RWPE2 (cell line): ENCODE data around the gene CTTNBP2.
"Not testable (repeated sequence)": the region's sequence is repeated elsewhere in the genome, so short reads cannot be mapped to it uniquely, and the experiment has no call there.

ENCODE experiments used
- ATAC-seq: fragments of 200-7000 bp; cut with Tn5 transposase; 3 replicates; pipeline ENCODE4 v1.9.1; 2021; ENCODE audit warnings: low read depth
- DNase-seq: peaks from one replicate; pipeline ENCODE4 v3.0.0-alpha.2; 2020; ENCODE audit warnings: low spot score
- H3K27ac ChIP-seq: fragments of 450-650 bp; 2 replicates; pipeline ENCODE4 v1.5.1; 2017; ENCODE audit warnings: mild to moderate bottlenecking; ENCODE audit not compliant: poor library complexity, severe bottlenecking
- H3K27me3 ChIP-seq: fragments of 250-450 bp; sonication (Bioruptor Pico); 2 replicates; pipeline ENCODE4 v1.5.1; 2021; ENCODE audit warnings: mild to moderate bottlenecking, moderate library complexity; ENCODE audit not compliant: insufficient read depth, poor library complexity, severe bottlenecking
- H3K36me3 ChIP-seq: fragments of 250-450 bp; sonication (Bioruptor Pico); 2 replicates; pipeline ENCODE4 v1.5.1; 2020; ENCODE audit warnings: low read depth, mild to moderate bottlenecking, moderate library complexity
- H3K4me1 ChIP-seq: fragments of 250-450 bp; sonication (Bioruptor Pico); 2 replicates; pipeline ENCODE4 v1.5.1; 2021; ENCODE audit warnings: mild to moderate bottlenecking, moderate library complexity; ENCODE audit not compliant: insufficient read depth, poor library complexity, severe bottlenecking
- H3K4me3 ChIP-seq: fragments of 250-450 bp; sonication (Bioruptor Pico); 2 replicates; pipeline ENCODE4 v1.5.1; 2021; ENCODE audit warnings: mild to moderate bottlenecking, moderate library complexity; ENCODE audit not compliant: severe bottlenecking
- H3K9me3 ChIP-seq: fragments of 250-450 bp; sonication (Bioruptor Pico); 2 replicates; pipeline ENCODE4 v1.5.1; 2021; ENCODE audit warnings: mild to moderate bottlenecking, moderate library complexity; ENCODE audit not compliant: severe bottlenecking
- TF ChIP-seq, protein P1 (sequence below): fragments of 450-650 bp; IDR thresholded peaks from one replicate; pipeline ENCODE4 v1.5.1; 2017; ENCODE audit warnings: mild to moderate bottlenecking, moderate library complexity; ENCODE audit not compliant: poor library complexity, severe bottlenecking

The CTTNBP2 gene

DNA sequence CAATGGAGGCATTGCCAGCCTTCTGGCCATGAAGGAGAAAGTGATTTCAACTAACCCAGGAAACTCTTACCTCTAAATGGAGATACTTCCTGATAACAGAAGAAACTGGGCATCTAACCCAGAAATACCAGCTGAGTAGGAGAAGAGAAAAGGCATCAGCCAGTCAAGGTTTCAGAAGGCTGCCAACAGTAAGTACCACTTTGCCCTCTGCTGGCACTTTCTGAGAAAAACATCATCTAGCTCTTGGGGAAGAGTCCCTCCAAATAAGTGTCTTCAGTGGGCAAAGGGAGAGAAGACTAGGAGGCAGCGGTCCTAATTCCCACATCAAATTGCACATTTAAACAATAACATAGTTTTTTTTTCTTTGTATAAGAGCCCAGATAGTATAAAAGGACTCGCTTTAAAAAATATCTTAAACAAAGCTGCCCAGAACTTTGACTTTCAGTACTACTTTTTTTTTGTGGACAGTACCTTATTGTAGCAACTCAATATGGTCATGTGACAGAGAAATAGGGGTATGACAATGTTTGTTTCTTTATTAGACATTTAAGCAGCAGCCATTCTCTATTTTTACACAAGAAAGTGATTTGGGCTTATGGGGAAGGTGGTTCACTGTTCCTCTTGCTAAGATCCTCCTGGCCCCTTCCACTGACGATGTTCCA, 157.3 kb downstream of the CTTNBP2 start:
- TF ChIP-seq, protein P1, sequence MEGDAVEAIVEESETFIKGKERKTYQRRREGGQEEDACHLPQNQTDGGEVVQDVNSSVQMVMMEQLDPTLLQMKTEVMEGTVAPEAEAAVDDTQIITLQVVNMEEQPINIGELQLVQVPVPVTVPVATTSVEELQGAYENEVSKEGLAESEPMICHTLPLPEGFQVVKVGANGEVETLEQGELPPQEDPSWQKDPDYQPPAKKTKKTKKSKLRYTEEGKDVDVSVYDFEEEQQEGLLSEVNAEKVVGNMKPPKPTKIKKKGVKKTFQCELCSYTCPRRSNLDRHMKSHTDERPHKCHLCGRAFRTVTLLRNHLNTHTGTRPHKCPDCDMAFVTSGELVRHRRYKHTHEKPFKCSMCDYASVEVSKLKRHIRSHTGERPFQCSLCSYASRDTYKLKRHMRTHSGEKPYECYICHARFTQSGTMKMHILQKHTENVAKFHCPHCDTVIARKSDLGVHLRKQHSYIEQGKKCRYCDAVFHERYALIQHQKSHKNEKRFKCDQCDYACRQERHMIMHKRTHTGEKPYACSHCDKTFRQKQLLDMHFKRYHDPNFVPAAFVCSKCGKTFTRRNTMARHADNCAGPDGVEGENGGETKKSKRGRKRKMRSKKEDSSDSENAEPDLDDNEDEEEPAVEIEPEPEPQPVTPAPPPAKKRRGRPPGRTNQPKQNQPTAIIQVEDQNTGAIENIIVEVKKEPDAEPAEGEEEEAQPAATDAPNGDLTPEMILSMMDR: peak; percentile 71
- ATAC-seq (peak; percentile 71), DNase-seq (no peak)
- Histone ChIP-seq H3K27me3 (no peaks in the 10 kb centered on the region), H3K4me3 (no peak overlapping the region), H3K4me1 (no peaks in the 10 kb centered on the region), H3K27ac (no peak overlapping the region), H3K9me3 (no peaks in the 10 kb centered on the region), H3K36me3 (no peaks in the 10 kb centered on the region)

DNA sequence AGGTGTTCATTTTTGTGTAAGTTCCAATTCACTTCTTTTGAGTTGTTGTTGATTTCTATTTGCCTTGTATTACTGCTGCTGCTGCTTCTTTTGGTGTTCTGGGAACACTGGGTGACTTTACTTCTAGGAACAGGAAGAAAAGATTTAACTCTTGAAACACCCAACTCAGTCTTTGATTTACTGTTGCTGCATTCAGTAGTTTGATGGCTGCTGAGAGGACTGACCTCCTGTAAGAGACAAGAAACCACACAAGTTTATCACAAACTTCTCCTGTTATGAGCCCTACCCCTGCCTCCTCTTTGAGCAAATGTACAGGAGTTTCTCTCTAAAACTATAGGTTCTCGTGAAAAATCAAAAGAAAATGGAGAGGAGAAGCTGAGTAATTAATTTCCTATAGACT, 161.7 kb downstream of the CTTNBP2 start:
- Histone ChIP-seq H3K4me3 (no peak overlapping the region), H3K4me1 (no peaks in the 10 kb centered on the region), H3K9me3 (no peaks in the 10 kb centered on the region), H3K36me3 (no peaks in the 10 kb centered on the region), H3K27me3 (no peaks in the 10 kb centered on the region), H3K27ac (no peak overlapping the region)
- TF ChIP-seq, protein P1: no peak
- no peak for DNase-seq
- ATAC-seq: no peak

DNA sequence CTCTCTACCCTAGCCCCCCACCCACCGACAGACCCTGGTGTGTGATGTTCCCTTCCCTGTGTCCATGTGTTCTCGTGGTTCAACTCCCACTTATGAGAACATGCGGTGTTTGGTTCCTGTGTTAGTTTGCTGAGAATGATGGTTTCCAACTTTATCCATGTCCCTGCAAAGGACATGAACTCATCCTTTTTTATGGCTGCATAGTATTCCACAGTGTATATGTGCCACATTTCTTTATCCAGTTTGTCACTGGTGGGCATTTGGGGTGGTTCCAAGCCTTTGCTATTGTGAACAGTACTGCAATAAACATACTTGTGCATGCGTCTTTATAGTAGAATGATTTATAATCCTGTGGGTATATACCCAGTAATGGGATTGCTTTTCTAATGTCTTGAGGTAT, 165.1 kb downstream of the CTTNBP2 start:
- not testable (repeated sequence) for DNase-seq, ATAC-seq

DNA sequence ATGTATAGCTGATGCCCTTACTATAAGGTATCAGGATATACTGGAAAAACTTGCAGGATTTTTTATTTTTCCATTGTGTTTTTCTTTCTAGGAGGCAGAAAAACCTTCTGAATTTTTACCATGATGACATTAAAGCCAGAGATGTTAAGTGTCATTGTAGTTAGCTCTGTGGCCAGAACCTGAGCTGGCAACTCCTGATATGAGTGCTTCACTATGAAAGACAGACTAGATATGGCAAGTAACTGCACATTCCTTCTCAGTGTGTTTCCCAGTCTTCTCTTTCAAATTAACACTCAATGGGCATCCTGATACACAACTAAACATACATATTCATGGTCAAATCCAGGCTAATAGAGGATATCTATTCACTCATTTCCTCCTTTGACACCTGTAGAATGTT, 166.2 kb downstream of the CTTNBP2 start:
- Histone ChIP-seq H3K4me3 (no peak overlapping the region), H3K9me3 (no peaks in the 10 kb centered on the region), H3K4me1 (peaks cover 4% of the 10 kb centered on the region), H3K27me3 (no peaks in the 10 kb centered on the region), H3K36me3 (no peaks in the 10 kb centered on the region), H3K27ac (no peak overlapping the region)
- TF ChIP-seq, protein P1: no peak
- ATAC-seq (no peak), DNase-seq (no peak)

More for the DNA sequence above, 165.1 kb downstream of the CTTNBP2 start:
- H3K36me3 ChIP-seq, H3K4me3 ChIP-seq, H3K27ac ChIP-seq, H3K4me1 ChIP-seq, H3K27me3 ChIP-seq, H3K9me3 ChIP-seq: not testable (repeated sequence)

DNA sequence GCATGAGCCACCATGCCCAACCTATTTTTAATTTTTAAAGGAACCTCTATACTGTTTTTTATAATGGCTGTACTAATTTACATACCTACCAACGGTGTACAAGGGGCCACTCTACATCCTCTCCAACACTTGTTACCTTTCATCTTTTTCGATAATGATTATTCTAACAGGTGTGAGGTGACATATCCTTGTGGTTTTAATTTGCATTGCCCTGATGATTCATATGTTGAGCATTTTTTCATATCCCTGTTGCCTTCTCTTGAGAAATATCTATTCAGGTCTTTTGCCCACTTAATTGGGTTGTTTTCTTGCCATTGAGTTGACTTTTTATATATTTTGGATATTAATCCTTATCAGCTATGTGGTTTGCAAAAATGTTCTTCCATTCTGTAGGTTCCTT, 167.0 kb downstream of the CTTNBP2 start:
- no peak for DNase-seq
- Histone ChIP-seq H3K9me3 (no peaks in the 10 kb centered on the region), H3K27me3 (no peaks in the 10 kb centered on the region), H3K36me3 (no peaks in the 10 kb centered on the region), H3K4me3 (no peak overlapping the region), H3K4me1 (peaks cover 4% of the 10 kb centered on the region), H3K27ac (no peak overlapping the region)
- TF ChIP-seq, protein P1: no peak
- no peak for ATAC-seq
